HepG2 (cell line): ENCODE measurements around the gene PDZRN4. TPM values are rescaled to one million over a fixed set of nuclear protein-coding genes. Genes with fewer than 3 reads are reported as not detected.

ENCODE experiments used
- ATAC-seq: fragments of 200-7000 bp; cut with Tn5 transposase; 3 replicates; pipeline ENCODE4 v1.9.1; 2020; ENCODE audit warnings: mild to moderate bottlenecking, moderate library complexity
- BruUV-seq: library from RNA; stranded (reverse); fragments of 400-500 nt; replicated peaks from 2 replicates; lab custom pipeline; 2021; lab: Mats Ljungman, UMichigan
- CTCF ChIA-PET: fragments of 300-600 bp; formaldehyde crosslinking; extraction: SDS; loops from one replicate; lab custom pipeline; 2021; ENCODE audit warnings: low total read pairs, inconsistent platforms, low intra/inter-chr PET ratio; lab: Yijun Ruan, JAX
- POLR2A ChIA-PET: fragments of 350-600 bp; sonication (Branson Sonifier 250); formaldehyde crosslinking; loops from one replicate; lab custom pipeline; 2020; ENCODE audit warnings: antibody characterized with exemption, inconsistent platforms; lab: Yijun Ruan, JAX
- DNase-seq: peaks from one replicate; pipeline ENCODE4 v3.0.0-alpha.2; 2015; ENCODE audit warnings: low spot score
- FAIRE-seq: peaks from 3 replicates; lab custom pipeline; 2011; peaks lifted over from hg19 to GRCh38; lab: Jason Lieb, UNC
- H2AFZ ChIP-seq: one replicate; pipeline ENCODE4 v1.6.1; 2011; ENCODE audit warnings: low read length, inconsistent platforms
- H3K27ac ChIP-seq: fragments of 300-600 bp; 3 replicates; pipeline ENCODE4 v1.8.0; 2011; ENCODE audit warnings: mixed run types, mild to moderate bottlenecking, mixed read lengths, low read length, inconsistent platforms; ENCODE audit not compliant: insufficient read depth; ENCODE audit errors: extremely low read length
- H3K27me3 ChIP-seq, 2 experiments: fragments of 200-600 bp in 1 of 2; 2 replicates in 1 of 2; 3 replicates in 1 of 2; pipeline versions ENCODE4 v1.6.0 to v1.8.0; 2011; ENCODE audit warnings: low read length in 2 of 2, mild to moderate bottlenecking in 2 of 2, moderate library complexity in 2 of 2, inconsistent platforms in 1 of 2; ENCODE audit not compliant: insufficient read depth in 2 of 2, control insufficient read depth in 1 of 2
- H3K36me3 ChIP-seq, 2 experiments: fragments of 200-600 bp in 1 of 2; replicated peaks in 1 of 2; 2 replicates in 1 of 2; 3 replicates in 1 of 2; pipeline versions ENCODE4 v1.5.1 to v1.8.0; 2011; ENCODE audit warnings: low read length in 2 of 2, inconsistent platforms in 1 of 2; ENCODE audit not compliant: insufficient read depth in 2 of 2, control insufficient read depth in 1 of 2
- H3K4me1 ChIP-seq: 2 replicates; pipeline ENCODE4 v1.5.1; 2012; ENCODE audit warnings: low read length, inconsistent platforms; ENCODE audit not compliant: insufficient read depth
- H3K4me2 ChIP-seq: 2 replicates; pipeline ENCODE4 v1.6.0; 2011; ENCODE audit warnings: low read depth, low read length, inconsistent platforms
- H3K4me3 ChIP-seq, 3 experiments: fragments of 200-600 bp in 1 of 3; sonication (generic), shearing (Covaris generic) in 1 of 3; replicated peaks in 1 of 3; 2 replicates each; pipeline ENCODE4 v1.5.1; 2011 to 2016; ENCODE audit warnings: low read length in 3 of 3, inconsistent platforms in 2 of 3, low read depth in 2 of 3, mild to moderate bottlenecking in 2 of 3, control low read depth in 1 of 3, mixed read lengths in 1 of 3; ENCODE audit not compliant: insufficient read depth in 1 of 3
- H3K79me2 ChIP-seq: one replicate; pipeline ENCODE4 v1.6.1; 2011; ENCODE audit warnings: low read length, inconsistent platforms; ENCODE audit not compliant: insufficient read depth
- H3K9ac ChIP-seq: 2 replicates; pipeline ENCODE4 v1.6.0; 2011; ENCODE audit warnings: mild to moderate bottlenecking, low read depth, low read length, inconsistent platforms; ENCODE audit not compliant: insufficient read depth
- H3K9me3 ChIP-seq: 2 replicates; pipeline ENCODE4 v1.5.1; 2012; ENCODE audit warnings: mild to moderate bottlenecking, low read length
- H4K20me1 ChIP-seq: 2 replicates; pipeline ENCODE4 v1.6.0; 2011; ENCODE audit warnings: inconsistent platforms, mild to moderate bottlenecking, low read length, moderate library complexity; ENCODE audit not compliant: insufficient read depth
- ADNP ChIP-seq: sonication (generic); formaldehyde crosslinking; IDR thresholded peaks from 2 replicates; pipeline ENCODE4 v1.4.0; 2020; ENCODE audit warnings: missing genetic modification reagents
- BCL3 ChIP-seq: sonication (generic); formaldehyde crosslinking; IDR thresholded peaks from 2 replicates; pipeline ENCODE4 v1.5.1; 2020; ENCODE audit warnings: mild to moderate bottlenecking, missing genetic modification reagents, moderate library complexity
- CENPT ChIP-seq: sonication (generic); formaldehyde crosslinking; IDR thresholded peaks from 2 replicates; pipeline ENCODE4 v1.8.0; 2022; ENCODE audit warnings: low read depth, mild to moderate bottlenecking, moderate library complexity, missing genetic modification reagents
- HDAC2 ChIP-seq: sonication (generic); formaldehyde crosslinking; IDR thresholded peaks from 2 replicates; pipeline ENCODE4 v1.4.0; 2020; ENCODE audit warnings: missing genetic modification reagents
- KLF6 ChIP-seq: IDR thresholded peaks from 2 replicates; pipeline ENCODE4 v1.8.0; 2016; ENCODE audit warnings: missing biosample characterization, missing genetic modification reagents
- POGZ ChIP-seq: sonication (generic); formaldehyde crosslinking; IDR thresholded peaks from 2 replicates; pipeline ENCODE4 v1.4.0; 2020; ENCODE audit warnings: mild to moderate bottlenecking, missing genetic modification reagents
- RBAK ChIP-seq: sonication (generic); formaldehyde crosslinking; IDR thresholded peaks from 2 replicates; pipeline ENCODE4 v1.5.1; 2020; ENCODE audit warnings: mild to moderate bottlenecking, missing genetic modification reagents
- RCOR2 ChIP-seq: IDR thresholded peaks from 2 replicates; pipeline ENCODE4 v1.6.1; 2016; ENCODE audit warnings: missing biosample characterization, missing genetic modification reagents
- RFX1 ChIP-seq: fragments of 450-650 bp; IDR thresholded peaks from 2 replicates; pipeline ENCODE4 v1.6.1; 2017
- SRSF4 ChIP-seq: fragments of 200-400 bp; formaldehyde crosslinking; IDR thresholded peaks from one replicate; pipeline ENCODE4 v1.6.1; 2018; ENCODE audit warnings: mild to moderate bottlenecking, low read depth, low read length, moderate library complexity; ENCODE audit not compliant: poor library complexity, severe bottlenecking
- ZNF121 ChIP-seq: sonication (generic); formaldehyde crosslinking; IDR thresholded peaks from 2 replicates; pipeline ENCODE4 v1.5.0; 2020; ENCODE audit warnings: mild to moderate bottlenecking, missing genetic modification reagents
- ZNF234 ChIP-seq: sonication (generic); formaldehyde crosslinking; conservative IDR thresholded peaks from 2 replicates; pipeline ENCODE4 v1.5.1; 2020; ENCODE audit warnings: mild to moderate bottlenecking, missing genetic modification reagents
- ZNF781 ChIP-seq: sonication (generic); formaldehyde crosslinking; IDR thresholded peaks from 2 replicates; pipeline ENCODE4 v1.5.1; 2020; ENCODE audit warnings: borderline replicate concordance, mild to moderate bottlenecking, missing genetic modification reagents; ENCODE audit errors: not compliant biosample characterization
- in situ Hi-C: cut with HindIII; loops from 2 replicates; pipeline ENCODE4 v1.10.0; 2017; ENCODE audit warnings: low pct_unique_long_range_greater_than_20kb; ENCODE audit not compliant: extremely low pct_ligation_motif_present
- intact Hi-C: fragments of 100-400 bp; cut with micrococcal nuclease; formaldehyde crosslinking; loops from one replicate; pipeline ENCODE4 v1.10.0; 2022; ENCODE audit not compliant: unreplicated experiment
- polyA plus RNA-seq, 8 experiments: library from polyadenylated mRNA; depleted of rRNA in 3 of 8; stranded (reverse) in 7 of 8; unstranded in 1 of 8; fragments of >200 nt; fragmentation: Illumina TruSeq in 4 of 8; extraction: Trizol in 4 of 8; gene quantifications; 2 replicates each; pipeline versions ENCODE4 v1.2.1 to v1.2.3, GENCODE V29; 2011 to 2016; ENCODE audit warnings: low read depth in 4 of 8, missing spikeins in 1 of 8, mixed read lengths in 1 of 8; ENCODE audit not compliant: insufficient read depth in 1 of 8
- total RNA-seq, 5 experiments: library from RNA; depleted of rRNA; stranded (reverse); fragments of >200 nt; fragmentation: Illumina TruSeq; extraction: Trizol; gene quantifications; 2 replicates each; pipeline ENCODE4 v1.2.3, GENCODE V29; 2016; ENCODE audit warnings: low read depth in 1 of 5
- TF ChIP-seq, protein P1 (sequence below): IDR thresholded peaks from 2 replicates; pipeline ENCODE4 v1.6.1; 2018; ENCODE audit warnings: missing genetic modification reagents, mild to moderate bottlenecking, missing compliant biosample characterization
- TF ChIP-seq, protein P2 (sequence below): sonication (generic); formaldehyde crosslinking; IDR thresholded peaks from 2 replicates; pipeline ENCODE4 v1.4.0; 2020; ENCODE audit warnings: mild to moderate bottlenecking, missing genetic modification reagents

Gene PDZRN4
- total and polyA plus RNA-seq, 2 of the 13 experiments (the other 11 are each of a cell fraction or from before 2014, with no cell fraction given): not detected

DNA sequence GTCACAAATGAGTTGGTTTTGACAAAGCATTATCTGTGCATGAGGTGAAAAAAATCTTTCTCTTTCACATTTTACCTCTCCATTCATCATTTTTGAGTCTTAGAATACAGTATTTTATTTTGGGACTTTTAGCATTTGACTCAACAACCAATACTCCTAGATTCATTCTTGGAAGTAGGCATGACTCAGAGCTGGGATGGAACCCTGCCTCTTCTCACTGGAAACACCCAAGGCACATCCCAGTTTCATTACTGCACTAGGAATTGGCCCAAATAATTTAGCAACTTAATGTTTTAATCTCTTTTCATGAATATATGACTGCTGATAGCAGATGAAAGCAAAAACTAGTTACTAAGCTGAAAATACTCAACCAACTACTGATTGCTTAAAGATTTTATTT, 3.3 kb upstream of the PDZRN4 start:
- no TSS peak for BruUV-seq
- intact Hi-C loops: no loop called here

More for the DNA sequence above, 3.3 kb upstream of the PDZRN4 start:
- H2AFZ ChIP-seq: no peak overlapping the region
- H3K9ac ChIP-seq: no peak overlapping the region
- H3K27me3 ChIP-seq: peaks cover 1 to 22% of the 10 kb centered on the region in 2 experiments; a peak in 2 of 5 replicates
- in situ Hi-C loops: no loop called here
- no peak overlapping the region for H3K27ac ChIP-seq
- no peak for DNase-seq
- no peaks in the 10 kb centered on the region for H3K9me3 ChIP-seq
- no peaks in the 10 kb centered on the region for H3K4me1 ChIP-seq
- H3K4me2 ChIP-seq: no peak overlapping the region
- no peaks in the 10 kb centered on the region for H4K20me1 ChIP-seq
- no peaks in the 10 kb centered on the region for H3K79me2 ChIP-seq
- TF ChIP-seq CENPT (CRISPR knock-in tag): no peak
- no peak for TF ChIP-seq SRSF4
- TF ChIP-seq ZNF781 (CRISPR knock-in tag): no peak
- TF ChIP-seq, protein P1, sequence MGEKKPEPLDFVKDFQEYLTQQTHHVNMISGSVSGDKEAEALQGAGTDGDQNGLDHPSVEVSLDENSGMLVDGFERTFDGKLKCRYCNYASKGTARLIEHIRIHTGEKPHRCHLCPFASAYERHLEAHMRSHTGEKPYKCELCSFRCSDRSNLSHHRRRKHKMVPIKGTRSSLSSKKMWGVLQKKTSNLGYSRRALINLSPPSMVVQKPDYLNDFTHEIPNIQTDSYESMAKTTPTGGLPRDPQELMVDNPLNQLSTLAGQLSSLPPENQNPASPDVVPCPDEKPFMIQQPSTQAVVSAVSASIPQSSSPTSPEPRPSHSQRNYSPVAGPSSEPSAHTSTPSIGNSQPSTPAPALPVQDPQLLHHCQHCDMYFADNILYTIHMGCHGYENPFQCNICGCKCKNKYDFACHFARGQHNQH: no peak
- TF ChIP-seq RBAK (CRISPR knock-in tag): no peak
- no peak for TF ChIP-seq ZNF234
- TF ChIP-seq BCL3 (CRISPR knock-in tag): no peak
- TF ChIP-seq KLF6 (CRISPR knock-in tag): no peak
- TF ChIP-seq ZNF121: no peak
- no peak for TF ChIP-seq ADNP (CRISPR knock-in tag)
- no peak for TF ChIP-seq POGZ (CRISPR knock-in tag)
- no peak for TF ChIP-seq RFX1
- TF ChIP-seq, protein P2, sequence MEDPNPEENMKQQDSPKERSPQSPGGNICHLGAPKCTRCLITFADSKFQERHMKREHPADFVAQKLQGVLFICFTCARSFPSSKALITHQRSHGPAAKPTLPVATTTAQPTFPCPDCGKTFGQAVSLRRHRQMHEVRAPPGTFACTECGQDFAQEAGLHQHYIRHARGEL (CRISPR knock-in tag): no peak
- TF ChIP-seq RCOR2 (CRISPR knock-in tag): no peak
- TF ChIP-seq HDAC2 (CRISPR knock-in tag): no peak
- TF ChIP-seq, all 625 proteins: peak for 0
- ChIA-PET CTCF (no interaction called here), POLR2A (no interaction called here)
- FAIRE-seq (no peak), ATAC-seq (no peak)
- Histone ChIP-seq H3K4me3 (no peak overlapping the region), H3K36me3 (no peaks in the 10 kb centered on the region)
